Brain microvascular endothelial cell (primary cell): ENCODE data around the gene MMP19.

Experiments
- DNase-seq: peaks from one replicate; pipeline ENCODE4 v3.0.0-alpha.2; 2020
- H3K27ac ChIP-seq: fragments of 250-450 bp; sonication (Bioruptor Pico); 2 replicates; pipeline ENCODE4 v1.5.1; 2020; ENCODE audit warnings: mild to moderate bottlenecking, moderate library complexity
- H3K27me3 ChIP-seq: fragments of 250-450 bp; sonication (Bioruptor Pico); replicated peaks from 2 replicates; pipeline ENCODE4 v1.5.1; 2020; ENCODE audit warnings: mild to moderate bottlenecking
- H3K36me3 ChIP-seq: fragments of 250-450 bp; sonication (Bioruptor Pico); replicated peaks from 2 replicates; pipeline ENCODE4 v1.5.1; 2020; ENCODE audit warnings: mild to moderate bottlenecking
- H3K4me3 ChIP-seq: 2 replicates; pipeline ENCODE4 v1.5.1; 2011; ENCODE audit warnings: low read depth, mild to moderate bottlenecking, control low read depth, low read length, moderate library complexity
- in situ Hi-C: cut with HindIII; loops from 2 replicates; pipeline ENCODE4 v1.10.0; 2017; ENCODE audit warnings: low sequenced_read_pairs, low pct_ligation_motif_present
- TF ChIP-seq, protein P1 (sequence below): IDR thresholded peaks from 2 replicates; pipeline ENCODE4 v1.5.1; 2011; ENCODE audit warnings: low read depth, mild to moderate bottlenecking, moderate library complexity, low read length, control low read depth, inconsistent platforms; ENCODE audit errors: missing control alignments

The MMP19 gene, protein sequence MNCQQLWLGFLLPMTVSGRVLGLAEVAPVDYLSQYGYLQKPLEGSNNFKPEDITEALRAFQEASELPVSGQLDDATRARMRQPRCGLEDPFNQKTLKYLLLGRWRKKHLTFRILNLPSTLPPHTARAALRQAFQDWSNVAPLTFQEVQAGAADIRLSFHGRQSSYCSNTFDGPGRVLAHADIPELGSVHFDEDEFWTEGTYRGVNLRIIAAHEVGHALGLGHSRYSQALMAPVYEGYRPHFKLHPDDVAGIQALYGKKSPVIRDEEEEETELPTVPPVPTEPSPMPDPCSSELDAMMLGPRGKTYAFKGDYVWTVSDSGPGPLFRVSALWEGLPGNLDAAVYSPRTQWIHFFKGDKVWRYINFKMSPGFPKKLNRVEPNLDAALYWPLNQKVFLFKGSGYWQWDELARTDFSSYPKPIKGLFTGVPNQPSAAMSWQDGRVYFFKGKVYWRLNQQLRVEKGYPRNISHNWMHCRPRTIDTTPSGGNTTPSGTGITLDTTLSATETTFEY

DNA sequence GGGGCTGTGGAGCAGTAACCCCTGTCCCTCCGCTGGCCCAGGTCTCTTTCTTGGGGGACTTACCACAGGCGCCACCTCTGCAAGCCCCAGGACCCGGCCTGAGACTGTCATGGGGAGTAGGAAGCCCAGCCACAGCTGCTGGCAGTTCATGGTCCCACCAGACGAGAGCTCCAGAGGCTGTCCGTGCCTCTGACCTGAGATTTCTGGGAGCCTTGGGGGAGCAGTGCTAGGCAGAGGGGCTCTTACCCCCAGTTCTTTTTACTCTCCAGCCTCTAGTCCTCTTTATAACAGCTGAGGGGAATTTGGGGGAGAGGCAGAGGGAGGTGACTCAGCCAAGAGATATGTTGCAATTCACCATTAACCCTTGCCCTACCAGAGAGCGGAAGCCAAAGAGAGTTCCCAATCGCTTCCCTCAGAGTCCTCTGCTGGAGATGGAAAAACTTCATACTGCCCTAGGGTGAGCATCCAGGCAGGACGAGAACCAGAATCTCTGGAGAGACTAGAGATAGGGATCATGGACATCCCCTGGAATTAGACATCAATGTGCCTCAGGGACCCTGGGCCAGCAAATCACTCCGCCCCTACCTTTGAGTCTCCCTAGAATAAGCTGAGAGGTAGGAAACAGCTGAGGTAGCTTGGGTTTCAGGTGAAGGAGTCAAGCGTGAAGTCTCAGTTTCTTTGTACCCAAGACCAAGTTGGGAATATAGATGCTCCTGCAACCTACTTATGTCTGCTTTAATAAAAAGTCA is at the start of gene MMP19:
Gene MMP19 (minus strand): TSS at position 256 of the 749 bp plus-strand sequence. CDS start 106 bp downstream, at position 150.
- DNase-seq: peak; percentile 68
- H3K27ac ChIP-seq: peak within 1 kb of the TSS; percentile 12
- in situ Hi-C loops: no loop called here

DNA sequence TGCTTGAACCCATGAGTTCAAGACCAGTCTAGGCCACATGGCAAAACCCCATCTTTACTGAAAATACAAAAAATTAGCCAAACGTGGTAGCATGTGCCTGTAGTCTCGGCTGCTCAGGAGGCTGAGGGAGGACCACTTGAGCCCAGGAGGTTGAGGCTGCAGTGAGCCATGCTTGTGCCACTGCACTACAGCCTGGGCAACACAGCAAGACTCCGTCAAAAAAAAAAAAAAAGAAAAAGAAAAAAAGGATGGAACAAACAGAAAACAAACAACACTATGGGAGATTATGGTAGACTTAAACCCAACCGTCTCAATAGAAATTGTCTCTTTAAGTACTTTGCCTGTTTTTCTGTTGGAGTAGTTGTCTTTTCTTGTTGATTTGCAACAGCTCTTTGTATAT is 48.6 kb upstream of the MMP19 start:
- Histone ChIP-seq H3K4me3 (no peak overlapping the region), H3K27me3 (no peaks in the 10 kb centered on the region), H3K27ac (no peak overlapping the region), H3K36me3 (no peaks in the 10 kb centered on the region)
- in situ Hi-C loops: no loop called here
- TF ChIP-seq, protein P1, sequence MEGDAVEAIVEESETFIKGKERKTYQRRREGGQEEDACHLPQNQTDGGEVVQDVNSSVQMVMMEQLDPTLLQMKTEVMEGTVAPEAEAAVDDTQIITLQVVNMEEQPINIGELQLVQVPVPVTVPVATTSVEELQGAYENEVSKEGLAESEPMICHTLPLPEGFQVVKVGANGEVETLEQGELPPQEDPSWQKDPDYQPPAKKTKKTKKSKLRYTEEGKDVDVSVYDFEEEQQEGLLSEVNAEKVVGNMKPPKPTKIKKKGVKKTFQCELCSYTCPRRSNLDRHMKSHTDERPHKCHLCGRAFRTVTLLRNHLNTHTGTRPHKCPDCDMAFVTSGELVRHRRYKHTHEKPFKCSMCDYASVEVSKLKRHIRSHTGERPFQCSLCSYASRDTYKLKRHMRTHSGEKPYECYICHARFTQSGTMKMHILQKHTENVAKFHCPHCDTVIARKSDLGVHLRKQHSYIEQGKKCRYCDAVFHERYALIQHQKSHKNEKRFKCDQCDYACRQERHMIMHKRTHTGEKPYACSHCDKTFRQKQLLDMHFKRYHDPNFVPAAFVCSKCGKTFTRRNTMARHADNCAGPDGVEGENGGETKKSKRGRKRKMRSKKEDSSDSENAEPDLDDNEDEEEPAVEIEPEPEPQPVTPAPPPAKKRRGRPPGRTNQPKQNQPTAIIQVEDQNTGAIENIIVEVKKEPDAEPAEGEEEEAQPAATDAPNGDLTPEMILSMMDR: no peak
- no peak for DNase-seq

More for the DNA sequence above, at the start of gene MMP19:
- H3K27me3 ChIP-seq: no peaks in the 10 kb centered on the region
- peak within 1 kb of the TSS; percentile 53 for H3K4me3 ChIP-seq
- H3K36me3 ChIP-seq: no peaks in the 10 kb centered on the region
- TF ChIP-seq, protein P1: peak; percentile 23

DNA sequence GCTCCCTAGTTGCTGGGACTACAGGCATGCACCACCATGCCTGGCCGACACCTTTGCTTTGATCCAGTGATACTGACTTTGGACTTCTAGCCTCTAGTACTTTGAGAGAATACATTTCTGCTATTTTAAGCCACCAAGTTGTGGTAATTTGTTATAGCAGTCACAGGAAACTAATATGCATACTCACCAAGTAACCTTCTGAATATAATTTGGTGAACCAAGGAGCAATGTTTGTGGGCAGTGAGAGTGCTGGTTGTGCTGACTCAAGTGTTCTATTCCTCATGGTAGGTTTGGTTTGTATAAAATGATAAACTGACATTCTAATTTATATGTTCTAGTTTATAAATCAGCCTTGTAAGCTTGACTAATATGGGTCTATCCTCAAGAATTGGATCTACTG is 42.4 kb upstream of the MMP19 start:
- in situ Hi-C loops: no loop called here
- no peak overlapping the region for H3K4me3 ChIP-seq
- TF ChIP-seq, protein P1: no peak
- no peak overlapping the region for H3K27ac ChIP-seq
- DNase-seq: no peak
- no peaks in the 10 kb centered on the region for H3K36me3 ChIP-seq
- no peaks in the 10 kb centered on the region for H3K27me3 ChIP-seq

DNA sequence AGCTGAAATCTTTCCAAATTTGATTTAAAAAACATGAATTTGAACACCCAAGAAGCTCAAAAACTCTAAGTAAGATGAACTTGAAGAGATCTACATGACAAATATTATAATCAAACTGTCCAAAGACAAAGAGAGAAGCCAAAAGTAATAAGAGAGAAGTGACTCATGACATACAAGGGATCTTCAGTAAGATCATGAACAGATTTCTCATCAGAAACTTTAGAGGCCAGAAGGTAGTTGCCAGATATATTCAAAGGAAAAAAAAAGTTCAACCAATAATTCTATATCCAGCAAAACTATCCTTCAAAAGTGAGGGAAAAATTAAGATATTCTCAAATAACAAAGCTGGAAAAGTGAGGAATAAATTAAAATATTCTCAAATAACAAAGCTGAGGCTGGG is 35.1 kb upstream of the MMP19 start:
- TF ChIP-seq, protein P1: no peak
- Histone ChIP-seq H3K27ac (no peak overlapping the region), H3K36me3 (no peaks in the 10 kb centered on the region), H3K4me3 (no peak overlapping the region), H3K27me3 (no peaks in the 10 kb centered on the region)
- in situ Hi-C loops: no loop called here
- DNase-seq: no peak

DNA sequence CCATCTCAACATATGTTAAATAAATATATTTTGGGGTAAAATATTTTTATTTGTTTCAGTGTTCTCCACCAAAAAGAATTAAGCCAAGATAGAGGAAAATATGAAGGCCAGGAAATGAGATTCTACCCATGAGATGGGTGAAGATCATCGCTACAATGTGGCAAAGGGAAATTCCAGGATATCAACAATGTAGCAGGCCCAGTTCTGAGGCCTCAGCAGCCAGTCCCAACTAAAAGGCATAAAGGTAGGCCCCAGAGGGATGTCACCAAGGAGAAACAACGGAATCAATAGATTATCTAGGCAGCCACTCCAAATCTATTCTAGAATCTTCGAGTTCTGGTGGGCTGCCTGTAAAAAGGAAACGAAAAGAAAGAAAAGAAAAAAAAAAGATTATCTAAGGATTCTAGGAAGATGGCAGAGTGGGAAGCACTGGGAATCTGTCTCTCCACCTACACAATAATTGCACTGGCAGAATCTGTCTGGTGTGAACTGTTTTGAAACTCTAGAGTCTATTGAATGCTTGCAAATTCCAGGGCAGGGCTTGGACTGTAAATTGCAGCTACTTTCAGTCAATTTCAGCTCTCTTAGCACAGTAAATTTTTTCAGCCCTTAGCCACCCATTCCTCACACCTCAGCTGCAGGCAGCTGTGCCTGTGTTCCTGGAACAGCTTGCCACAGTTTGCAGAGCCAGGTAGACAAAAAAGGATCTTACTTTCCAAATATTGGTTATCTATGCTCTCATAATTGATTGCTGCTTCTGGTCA is 33.1 kb upstream of the MMP19 start:
- H3K36me3 ChIP-seq: no peaks in the 10 kb centered on the region
- DNase-seq: no peak
- no peaks in the 10 kb centered on the region for H3K27me3 ChIP-seq
- TF ChIP-seq, protein P1: no peak
- no peak overlapping the region for H3K27ac ChIP-seq
- in situ Hi-C loops: no loop called here
- no peak overlapping the region for H3K4me3 ChIP-seq
